ENCODE measurements around the gene ACOT7. TPM values are rescaled to one million over a fixed set of nuclear protein-coding genes. Genes with fewer than 3 reads are reported as not detected.

ACOT7 gene
- total and polyA plus RNA-seq, 2 of the 13 experiments (the other 11 are each of a cell fraction or from before 2014, with no cell fraction given), result 33.0 to 55.8 TPM

DNA sequence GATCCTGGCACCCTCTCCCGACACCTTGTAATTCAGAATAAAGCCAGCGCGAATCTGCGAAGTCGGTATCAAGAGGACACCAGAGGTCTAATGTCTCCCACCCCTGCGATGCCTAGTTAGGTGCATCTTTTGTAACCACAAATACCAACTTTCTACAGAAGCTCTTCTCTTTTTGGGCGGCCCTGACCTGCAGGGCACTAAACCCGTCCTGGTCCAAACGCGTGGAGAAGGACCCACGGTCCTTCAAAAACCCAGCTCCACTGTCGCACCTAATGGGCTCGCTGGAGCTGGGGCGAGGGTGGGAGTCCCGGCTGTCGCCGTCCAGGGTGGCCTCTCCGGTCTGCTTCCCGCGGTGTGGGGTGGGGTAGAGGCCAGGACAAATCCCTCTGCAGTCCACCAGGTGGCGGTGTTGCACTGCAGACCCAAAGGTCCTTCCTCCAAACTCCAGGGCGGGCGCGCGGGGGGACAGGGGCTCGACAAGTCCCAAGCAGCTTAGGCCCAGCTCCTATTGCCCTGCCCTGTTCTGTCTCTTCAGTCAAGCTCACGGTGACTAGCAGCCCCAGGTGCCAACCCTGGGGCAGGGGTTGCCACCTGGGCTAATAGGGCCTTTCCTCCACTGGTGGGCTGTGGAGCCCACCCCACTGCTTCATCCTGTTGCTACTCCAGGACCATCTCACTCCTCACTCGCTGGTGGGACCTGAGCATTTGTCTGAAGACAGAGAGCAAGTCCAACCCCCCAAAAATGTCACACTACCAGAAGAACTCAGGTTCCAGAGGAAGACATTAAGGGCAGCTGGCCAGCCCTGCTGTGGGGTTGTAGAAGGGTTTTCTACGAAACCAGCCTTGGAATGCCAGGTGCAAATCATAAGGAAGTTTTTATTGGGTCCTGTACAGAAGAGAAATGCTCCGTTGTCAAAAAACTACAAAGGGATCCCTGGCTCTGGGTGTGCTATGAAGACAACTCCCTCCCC, 146.8 kb downstream of the ACOT7 start:
- Histone ChIP-seq H3K27me3 (ENCODE audit: control insufficient read depth in 1 of 2, insufficient read depth in 2 of 2, low read length in 2 of 2) (peaks cover 20 to 69% of the 10 kb centered on the region in 2 experiments), H4K20me1 (ENCODE audit: insufficient read depth, low read length) (0 out of 2 replicates have a peak, but pooled peaks cover 5% of the 10 kb centered on the region), H3K79me2 (ENCODE audit: insufficient read depth, low read length) (no peaks in the 10 kb centered on the region), H3K4me3 (replicated peaks in 1 of 3; ENCODE audit: insufficient read depth in 1 of 3, low read depth in 2 of 3, low read length in 3 of 3) (no peak overlapping the region), H3K4me1 (ENCODE audit: insufficient read depth, low read length) (peaks cover 26% of the 10 kb centered on the region), H2AFZ (ENCODE audit: low read length) (no peak overlapping the region), H3K27ac (ENCODE audit: extremely low read length, insufficient read depth, low read length) (no peak overlapping the region), H3K36me3 (replicated peaks in 1 of 2; ENCODE audit: control insufficient read depth in 1 of 2, insufficient read depth in 2 of 2, low read length in 2 of 2) (no peaks in the 10 kb centered on the region), H3K9ac (ENCODE audit: insufficient read depth, low read depth, low read length) (no peak overlapping the region), H3K9me3 (ENCODE audit: low read length) (no peaks in the 10 kb centered on the region), H3K4me2 (ENCODE audit: low read depth, low read length) (no peak overlapping the region)
- no TSS peak for BruUV-seq (replicated peaks)
- ChIA-PET CTCF (ENCODE audit: low intra/inter-chr PET ratio, low total read pairs) (interaction anchor here (1.2 to 3.4 kb wide), 3 partner anchors 34 to 96 kb away, joined by 5 to 39 read pairs (median 16); no protein-coding TSS in a partner anchor), POLR2A (interaction anchor here (1.7 kb wide), 2 partner anchors 42 to 97 kb away, joined by 3 to 4 read pairs; no protein-coding TSS in a partner anchor)
- peak; percentile 64 for ATAC-seq
- intact Hi-C loops (cut with micrococcal nuclease; ENCODE audit: unreplicated experiment) (loop anchor here (1.0 to 10.0 kb wide), 4 partner anchors 34 to 146 kb away; partner anchors contain the start of gene ACOT7), in situ Hi-C loops (cut with HindIII; ENCODE audit: extremely low pct_ligation_motif_present, low pct_unique_long_range_greater_than_20kb) (loop anchor here (5.0 to 10.0 kb wide), 3 partner anchors 36 to 168 kb away; partner anchors contain the start of gene HES2)
- FAIRE-seq, result peak; percentile 42
- 6% methylated on average over 14 of the region's 30 CpGs for WGBS (ENCODE audit: low lambda C conversion rate)
- peak; percentile 54 for DNase-seq (ENCODE audit: low spot score)
- TF ChIP-seq PITX1 (CRISPR knock-in tag; IDR thresholded peaks at IDR 0.05) (0 out of 2 replicates have a peak, but pooled peaks have one; percentile 30), TBX2 (CRISPR knock-in tag; IDR thresholded peaks at IDR 0.05; ENCODE audit: borderline replicate concordance) (0 out of 2 replicates have a peak, but pooled peaks have one; percentile 29), PHF21A (CRISPR knock-in tag; IDR thresholded peaks at IDR 0.05) (no peak), XRCC5 (optimal IDR thresholded peaks at IDR 0.05; ENCODE audit: low read length) (peak; percentile 54), AGO1 (IDR thresholded peaks at IDR 0.05; ENCODE audit: low read depth, low read length, poor library complexity, severe bottlenecking) (peak; percentile 37), ZNF740 (CRISPR knock-in tag; IDR thresholded peaks at IDR 0.05) (0 out of 2 replicates have a peak, but pooled peaks have one; percentile 28), ZNF777 (CRISPR knock-in tag; IDR thresholded peaks at IDR 0.05) (peak; percentile 54; the same call in 1 of the 2 replicates), MAZ (IDR thresholded peaks at IDR 0.05; ENCODE audit: borderline replicate concordance, low read depth, low read length) (peak; percentile 56; the same call in 1 of the 2 replicates), MAZ (CRISPR knock-in tag; IDR thresholded peaks at IDR 0.05; ENCODE audit: low read depth) (0 out of 2 replicates have a peak, but pooled peaks have one; percentile 43), KDM2A (CRISPR knock-in tag; IDR thresholded peaks at IDR 0.05; ENCODE audit: borderline replicate concordance, low read depth) (peak; percentile 35; the same call in 1 of the 2 replicates), ZNF761 (CRISPR knock-in tag; conservative IDR thresholded peaks at IDR 0.05) (no peak), GPN1 (CRISPR knock-in tag; IDR thresholded peaks at IDR 0.05; ENCODE audit: borderline replicate concordance) (no peak), MIER2 (CRISPR knock-in tag; IDR thresholded peaks at IDR 0.05) (peak; percentile 80), ELF3 (CRISPR knock-in tag; IDR thresholded peaks at IDR 0.05) (0 out of 2 replicates have a peak, but pooled peaks have one; percentile 18)
- TF ChIP-seq, protein P1, sequence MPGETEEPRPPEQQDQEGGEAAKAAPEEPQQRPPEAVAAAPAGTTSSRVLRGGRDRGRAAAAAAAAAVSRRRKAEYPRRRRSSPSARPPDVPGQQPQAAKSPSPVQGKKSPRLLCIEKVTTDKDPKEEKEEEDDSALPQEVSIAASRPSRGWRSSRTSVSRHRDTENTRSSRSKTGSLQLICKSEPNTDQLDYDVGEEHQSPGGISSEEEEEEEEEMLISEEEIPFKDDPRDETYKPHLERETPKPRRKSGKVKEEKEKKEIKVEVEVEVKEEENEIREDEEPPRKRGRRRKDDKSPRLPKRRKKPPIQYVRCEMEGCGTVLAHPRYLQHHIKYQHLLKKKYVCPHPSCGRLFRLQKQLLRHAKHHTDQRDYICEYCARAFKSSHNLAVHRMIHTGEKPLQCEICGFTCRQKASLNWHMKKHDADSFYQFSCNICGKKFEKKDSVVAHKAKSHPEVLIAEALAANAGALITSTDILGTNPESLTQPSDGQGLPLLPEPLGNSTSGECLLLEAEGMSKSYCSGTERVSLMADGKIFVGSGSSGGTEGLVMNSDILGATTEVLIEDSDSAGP (CRISPR knock-in tag; IDR thresholded peaks at IDR 0.05; ENCODE audit: borderline replicate concordance), result peak; percentile 36; the same call in 1 of the 2 replicates
- TF ChIP-seq, protein P2, sequence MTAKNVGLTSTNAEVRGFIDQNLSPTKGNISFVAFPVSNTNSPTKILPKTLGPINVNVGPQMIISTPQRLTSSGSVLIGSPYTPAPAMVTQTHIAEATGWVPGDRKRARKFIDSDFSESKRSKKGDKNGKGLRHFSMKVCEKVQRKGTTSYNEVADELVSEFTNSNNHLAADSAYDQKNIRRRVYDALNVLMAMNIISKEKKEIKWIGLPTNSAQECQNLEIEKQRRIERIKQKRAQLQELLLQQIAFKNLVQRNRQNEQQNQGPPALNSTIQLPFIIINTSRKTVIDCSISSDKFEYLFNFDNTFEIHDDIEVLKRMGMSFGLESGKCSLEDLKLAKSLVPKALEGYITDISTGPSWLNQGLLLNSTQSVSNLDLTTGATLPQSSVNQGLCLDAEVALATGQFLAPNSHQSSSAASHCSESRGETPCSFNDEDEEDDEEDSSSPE (CRISPR knock-in tag; IDR thresholded peaks at IDR 0.05), result 0 out of 2 replicates have a peak, but pooled peaks have one; percentile 22
- TF ChIP-seq, protein P3, sequence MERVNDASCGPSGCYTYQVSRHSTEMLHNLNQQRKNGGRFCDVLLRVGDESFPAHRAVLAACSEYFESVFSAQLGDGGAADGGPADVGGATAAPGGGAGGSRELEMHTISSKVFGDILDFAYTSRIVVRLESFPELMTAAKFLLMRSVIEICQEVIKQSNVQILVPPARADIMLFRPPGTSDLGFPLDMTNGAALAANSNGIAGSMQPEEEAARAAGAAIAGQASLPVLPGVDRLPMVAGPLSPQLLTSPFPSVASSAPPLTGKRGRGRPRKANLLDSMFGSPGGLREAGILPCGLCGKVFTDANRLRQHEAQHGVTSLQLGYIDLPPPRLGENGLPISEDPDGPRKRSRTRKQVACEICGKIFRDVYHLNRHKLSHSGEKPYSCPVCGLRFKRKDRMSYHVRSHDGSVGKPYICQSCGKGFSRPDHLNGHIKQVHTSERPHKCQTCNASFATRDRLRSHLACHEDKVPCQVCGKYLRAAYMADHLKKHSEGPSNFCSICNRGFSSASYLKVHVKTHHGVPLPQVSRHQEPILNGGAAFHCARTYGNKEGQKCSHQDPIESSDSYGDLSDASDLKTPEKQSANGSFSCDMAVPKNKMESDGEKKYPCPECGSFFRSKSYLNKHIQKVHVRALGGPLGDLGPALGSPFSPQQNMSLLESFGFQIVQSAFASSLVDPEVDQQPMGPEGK (CRISPR knock-in tag; IDR thresholded peaks at IDR 0.05), result peak; percentile 61

Data from HepG2 (cell line).